ENCODE measurements around the gene SEL1L3. TPM values are rescaled to one million over a fixed set of nuclear protein-coding genes. Genes with fewer than 3 reads are reported as not detected.

Gene SEL1L3
- total RNA-seq, 1 donor from 2014 or later: 91.8 TPM

- Mint-ChIP-seq H3K9me3 (ENCODE audit: unreplicated experiment) (no peaks in the 10 kb centered on the region), H3K27ac (ENCODE audit: unreplicated experiment) (no peak overlapping the region), H3K4me3 (ENCODE audit: unreplicated experiment) (no peak overlapping the region), H3K27me3 (ENCODE audit: unreplicated experiment) (peaks cover 8% of the 10 kb centered on the region), H3K36me3 (ENCODE audit: low read depth, unreplicated experiment) (no peaks in the 10 kb centered on the region), H3K4me1 (ENCODE audit: unreplicated experiment) (no peaks in the 10 kb centered on the region)
- no peak for TF ChIP-seq CTCF (IDR thresholded peaks at IDR 0.05; ENCODE audit: unreplicated experiment)
- no peak for DNase-seq (ENCODE audit: low spot score)
These were observed 159.9 kb downstream of the SEL1L3 start for GRCh38 chr4:25702848-25703247.

GRCh38 chr4:25700661-25701060 lies 162.1 kb downstream of the SEL1L3 start:
- H3K4me3 Mint-ChIP-seq (ENCODE audit: unreplicated experiment): no peak overlapping the region
- H3K36me3 Mint-ChIP-seq (ENCODE audit: low read depth, unreplicated experiment): peaks cover 3% of the 10 kb centered on the region
- peaks cover 8% of the 10 kb centered on the region for H3K27me3 Mint-ChIP-seq (ENCODE audit: unreplicated experiment)
- no peak overlapping the region for H3K27ac Mint-ChIP-seq (ENCODE audit: unreplicated experiment)
- no peak for TF ChIP-seq CTCF (IDR thresholded peaks at IDR 0.05; ENCODE audit: unreplicated experiment)
- no peak for DNase-seq (ENCODE audit: low spot score)
- no peaks in the 10 kb centered on the region for H3K9me3 Mint-ChIP-seq (ENCODE audit: unreplicated experiment)
- H3K4me1 Mint-ChIP-seq (ENCODE audit: unreplicated experiment): no peaks in the 10 kb centered on the region

- no peak for DNase-seq (ENCODE audit: low spot score)
- Mint-ChIP-seq H3K27me3 (ENCODE audit: unreplicated experiment) (peaks cover 8% of the 10 kb centered on the region), H3K27ac (ENCODE audit: unreplicated experiment) (no peak overlapping the region), H3K4me1 (ENCODE audit: unreplicated experiment) (peaks cover 7% of the 10 kb centered on the region), H3K4me3 (ENCODE audit: unreplicated experiment) (no peak overlapping the region), H3K36me3 (ENCODE audit: low read depth, unreplicated experiment) (peaks cover 3% of the 10 kb centered on the region), H3K9me3 (ENCODE audit: unreplicated experiment) (no peaks in the 10 kb centered on the region)
- TF ChIP-seq CTCF (IDR thresholded peaks at IDR 0.05; ENCODE audit: unreplicated experiment): no peak
These were observed 165.3 kb downstream of the SEL1L3 start for GRCh38 chr4:25697516-25697915.

Other genes with a start within 250 kb of the SEL1L3 start
- gene SLC34A2, start 207.1 kb downstream of the SEL1L3 start, total RNA-seq (ENCODE audit: unreplicated experiment): 0.41 TPM
- gene SMIM20, start 51.2 kb upstream of the SEL1L3 start, total RNA-seq (ENCODE audit: unreplicated experiment): 22.5 TPM

Data from endothelial cell (in vitro differentiated cells).